SKM-1 treated with dmso at 0.1 percent for 144 hours (cell line): Measurements from ENCODE around the gene LIPA.
"Not testable (repeated sequence)": the region's sequence is repeated elsewhere in the genome, so short reads cannot be mapped to it uniquely, and the experiment has no call there.

Source experiments
- DNase-seq: peaks from one replicate; lab custom pipeline; 2025; ENCODE audit not compliant: unreplicated experiment; lab: John Stamatoyannopoulos, UW

Gene LIPA

GRCh38 chr10:89271532-89271931 lies 20.0 kb upstream of the LIPA start:
- no peak for DNase-seq

- no peak for DNase-seq
Measured at GRCh38 chr10:89270153-89270483, 18.5 kb upstream of the LIPA start.

- no peak for DNase-seq
Measured at GRCh38 chr10:89269433-89270152, 18.0 kb upstream of the LIPA start.

GRCh38 chr10:89266721-89267453 lies 15.3 kb upstream of the LIPA start:
- no peak for DNase-seq

- no peak for DNase-seq
Measured at GRCh38 chr10:89263531-89263930, 12.0 kb upstream of the LIPA start.

- DNase-seq = no peak
Measured at GRCh38 chr10:89263091-89263490, 11.5 kb upstream of the LIPA start.

- no peak for DNase-seq
Measured at GRCh38 chr10:89262086-89263051, 10.8 kb upstream of the LIPA start.

GRCh38 chr10:89258881-89259280 lies 7.3 kb upstream of the LIPA start:
- DNase-seq = no peak

GRCh38 chr10:89257581-89257980 lies 6.0 kb upstream of the LIPA start:
- DNase-seq = no peak

- no peak for DNase-seq
Measured at GRCh38 chr10:89256962-89257361, 5.4 kb upstream of the LIPA start.

- DNase-seq = no peak
Measured at GRCh38 chr10:89256340-89256739, 4.8 kb upstream of the LIPA start.

- peak; percentile 32 for DNase-seq
Measured at GRCh38 chr10:89255793-89256192, 4.2 kb upstream of the LIPA start.

GRCh38 chr10:89255091-89255579 lies 3.6 kb upstream of the LIPA start:
- DNase-seq = not testable (repeated sequence)

GRCh38 chr10:89252225-89252585 lies 630 bp upstream of the LIPA start:
- no peak for DNase-seq

GRCh38 chr10:89250865-89251408 lies 638 bp downstream of the LIPA start:
- no peak for DNase-seq

- DNase-seq = no peak
Measured at GRCh38 chr10:89248990-89249389, 2.6 kb downstream of the LIPA start.

GRCh38 chr10:89247623-89248022 lies 4.0 kb downstream of the LIPA start:
- not testable (repeated sequence) for DNase-seq

GRCh38 chr10:89245802-89246201 lies 5.8 kb downstream of the LIPA start:
- DNase-seq = no peak

- DNase-seq = peak; percentile 22
Measured at GRCh38 chr10:89242840-89243568, 8.6 kb downstream of the LIPA start.

GRCh38 chr10:89242345-89242684 lies 9.3 kb downstream of the LIPA start:
- DNase-seq = no peak
